Kasumi-1 (cell line): ENCODE measurements around the gene TRPM6.
A peak's percentile ranks its signal among the peaks of the same experiment; 100 is the strongest.

ENCODE experiments used
- DNase-seq, 2 experiments: peaks; one replicate each; lab custom pipeline; 2025; lab: John Stamatoyannopoulos, UW

The TRPM6 gene

DNA sequence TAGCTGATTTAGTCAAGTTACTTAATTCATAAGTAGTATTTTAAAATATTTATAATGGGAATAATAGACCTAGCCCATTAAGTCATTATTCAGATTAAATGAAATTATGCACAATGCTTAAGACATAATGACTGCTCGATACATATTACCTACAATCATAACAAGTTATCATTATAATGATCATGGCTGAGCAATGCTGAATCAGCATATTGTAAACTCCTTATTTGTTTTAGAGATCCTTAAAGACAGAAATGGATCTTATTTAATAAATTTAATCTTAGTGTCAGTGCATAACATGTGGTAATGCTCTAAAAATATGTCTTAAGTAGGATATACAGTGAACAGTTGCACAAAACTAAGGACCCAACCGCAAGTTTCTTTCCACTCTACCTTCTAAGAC, 169.0 kb downstream of the TRPM6 start:
- no peak for DNase-seq

DNA sequence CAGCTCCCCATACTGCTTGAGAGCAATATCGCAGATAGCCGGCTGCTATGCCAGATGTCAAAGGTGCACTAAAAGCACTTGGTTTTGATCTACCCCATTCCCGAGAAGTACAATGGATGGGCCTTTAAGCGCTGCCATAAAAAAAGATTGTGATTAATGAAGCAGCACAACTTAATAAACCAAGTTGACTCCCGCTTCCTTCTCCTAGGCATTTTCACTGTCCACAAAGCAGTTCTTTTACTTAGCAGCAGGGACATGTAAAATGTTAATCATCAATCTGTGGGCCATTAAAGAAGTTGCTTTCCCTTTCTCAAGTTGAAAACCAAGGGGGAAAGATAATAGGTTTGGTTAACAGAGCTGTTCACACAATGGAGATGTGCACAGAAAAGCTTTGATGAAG, 176.4 kb downstream of the TRPM6 start:
- DNase-seq: no peak

DNA sequence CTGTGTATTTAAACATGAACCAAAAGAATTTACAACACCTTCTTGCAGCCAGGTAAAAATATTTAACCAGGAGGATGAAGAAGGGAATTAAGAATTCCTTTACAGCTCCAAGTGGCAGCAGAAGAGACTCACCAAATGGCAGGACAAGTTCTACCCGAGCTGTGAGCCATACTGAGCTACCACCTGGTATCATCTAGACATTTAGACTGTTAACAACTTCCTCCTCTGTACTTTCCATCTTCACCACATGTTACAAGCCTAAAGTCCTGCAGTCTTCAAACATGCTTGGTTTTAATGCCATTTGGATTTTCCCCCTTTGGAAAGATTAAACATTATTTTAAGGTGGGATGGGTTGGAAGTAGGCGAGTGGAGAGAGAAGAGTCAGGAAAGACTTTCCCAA, 190.2 kb downstream of the TRPM6 start:
- DNase-seq: peak in 1 of 2 experiments; percentile 30

DNA sequence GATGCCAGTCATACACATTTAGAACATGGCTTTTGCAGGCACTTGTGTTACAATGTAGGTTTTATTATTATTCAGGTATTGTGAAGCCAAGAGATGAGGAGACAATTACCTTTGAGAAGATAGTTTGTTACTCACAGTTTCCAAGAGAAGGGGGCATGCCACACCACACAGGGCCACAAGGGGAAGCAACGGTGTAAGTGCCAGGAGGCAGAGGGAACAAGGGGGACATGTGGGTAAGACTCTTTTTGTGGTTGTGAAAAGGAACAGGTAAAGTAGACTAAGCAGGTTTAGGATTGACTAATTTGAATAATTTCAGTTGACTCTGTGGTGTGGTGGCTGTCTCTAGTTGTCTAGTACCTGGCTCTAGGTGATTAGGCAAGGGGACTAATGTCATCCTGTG, 191.2 kb downstream of the TRPM6 start:
- DNase-seq: peak in 1 of 2 experiments; percentile 5

DNA sequence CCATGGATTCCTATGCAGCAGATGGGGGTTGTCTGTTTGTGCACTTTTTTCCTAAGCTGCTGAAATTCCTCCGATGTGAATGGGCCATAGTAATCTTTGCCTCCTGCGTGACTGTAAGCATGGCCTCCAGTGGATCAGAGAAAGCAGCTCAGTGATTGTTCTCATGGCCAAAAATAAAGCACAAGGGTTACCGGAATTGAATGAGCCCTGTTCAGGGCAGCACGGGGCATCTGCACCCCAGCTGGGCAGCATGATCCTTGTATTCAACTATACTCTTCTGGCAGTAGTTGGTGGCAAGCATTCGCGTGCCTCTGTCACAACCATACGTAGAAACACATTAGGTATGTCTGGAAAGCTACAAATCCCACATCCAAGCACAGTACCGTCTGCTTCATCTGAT, 196.7 kb downstream of the TRPM6 start:
- DNase-seq: no peak

DNA sequence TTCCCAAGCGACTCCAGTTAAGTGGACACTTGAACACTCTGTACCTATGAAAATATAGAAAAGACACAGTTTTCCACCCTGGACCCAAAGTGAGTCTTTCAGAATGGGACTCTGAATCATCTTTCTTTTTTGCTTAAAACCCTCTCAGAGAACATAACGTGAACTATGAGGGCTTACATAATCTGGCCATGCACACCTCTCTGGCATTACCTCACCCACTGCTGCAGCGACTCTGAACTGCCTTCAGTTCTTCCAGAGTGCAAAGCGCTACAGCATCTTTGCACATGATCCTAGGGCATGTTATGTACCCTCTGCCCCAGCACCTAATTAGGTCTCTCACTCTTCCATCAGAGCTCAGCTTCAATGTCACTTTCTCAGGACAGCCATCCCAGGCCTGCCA, 204.4 kb downstream of the TRPM6 start:
- no peak for DNase-seq

DNA sequence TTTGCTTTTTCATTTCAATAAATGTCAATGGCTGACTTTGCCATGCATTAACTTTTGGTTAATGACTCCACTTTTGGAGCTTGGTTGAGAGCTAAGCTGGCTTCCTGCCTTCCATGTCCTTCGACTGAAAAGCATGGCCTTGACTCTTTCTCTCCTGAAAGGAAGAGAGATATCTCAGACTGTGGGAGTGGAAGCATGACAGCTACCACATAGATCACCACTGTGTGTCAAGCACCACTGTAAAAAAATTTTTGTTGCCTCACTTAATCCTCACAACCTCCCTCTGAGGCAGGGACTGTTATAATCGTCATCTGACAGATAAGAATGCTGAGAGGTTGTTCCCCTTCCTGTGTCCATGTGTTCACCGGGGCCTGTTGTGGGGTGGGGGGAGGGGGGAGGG, 205.8 kb downstream of the TRPM6 start:
- no peak for DNase-seq

DNA sequence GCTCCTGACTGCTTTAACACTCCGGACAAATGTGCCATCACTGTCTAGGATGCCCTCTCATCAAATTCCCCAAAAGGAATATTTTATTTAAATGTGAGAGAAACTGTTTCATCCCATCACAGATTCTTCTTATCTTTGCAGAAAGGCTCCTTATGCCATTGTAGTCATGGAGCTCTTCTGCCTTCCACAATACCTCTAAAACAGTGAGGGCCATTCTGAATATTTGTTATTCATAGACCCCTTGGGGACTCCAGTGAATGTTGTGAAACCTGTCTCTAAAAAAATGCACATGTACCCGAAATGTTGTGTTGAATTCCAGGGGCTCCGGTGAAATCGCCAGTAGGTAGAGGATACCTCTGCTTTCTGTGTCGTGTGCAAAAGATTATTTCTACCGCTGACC, 213.6 kb downstream of the TRPM6 start:
- DNase-seq: no peak
